Fibroblast of villous mesenchyme (primary cell): ENCODE measurements around the gene DSC1. TPM values are rescaled to one million over a fixed set of nuclear protein-coding genes. Genes with fewer than 3 reads are reported as not detected.

Experiments used
- DNase-seq: peaks from one replicate; pipeline ENCODE4 v3.0.0-alpha.2; 2010; ENCODE audit warnings: low read depth
- H3K4me3 ChIP-seq: 2 replicates; pipeline ENCODE4 v1.5.1; 2011; ENCODE audit warnings: low read depth, mild to moderate bottlenecking, low read length
- total RNA-seq: library from RNA; depleted of rRNA; stranded (reverse); fragments of >200 nt; gene quantifications from 2 replicates; pipeline ENCODE4 v1.2.3, GENCODE V29; 2012
- TF ChIP-seq, protein P1 (sequence below): IDR thresholded peaks from 2 replicates; pipeline ENCODE4 v1.5.1; 2012; ENCODE audit warnings: low read depth, mild to moderate bottlenecking, low read length; ENCODE audit not compliant: insufficient read depth

DSC1 gene, protein sequence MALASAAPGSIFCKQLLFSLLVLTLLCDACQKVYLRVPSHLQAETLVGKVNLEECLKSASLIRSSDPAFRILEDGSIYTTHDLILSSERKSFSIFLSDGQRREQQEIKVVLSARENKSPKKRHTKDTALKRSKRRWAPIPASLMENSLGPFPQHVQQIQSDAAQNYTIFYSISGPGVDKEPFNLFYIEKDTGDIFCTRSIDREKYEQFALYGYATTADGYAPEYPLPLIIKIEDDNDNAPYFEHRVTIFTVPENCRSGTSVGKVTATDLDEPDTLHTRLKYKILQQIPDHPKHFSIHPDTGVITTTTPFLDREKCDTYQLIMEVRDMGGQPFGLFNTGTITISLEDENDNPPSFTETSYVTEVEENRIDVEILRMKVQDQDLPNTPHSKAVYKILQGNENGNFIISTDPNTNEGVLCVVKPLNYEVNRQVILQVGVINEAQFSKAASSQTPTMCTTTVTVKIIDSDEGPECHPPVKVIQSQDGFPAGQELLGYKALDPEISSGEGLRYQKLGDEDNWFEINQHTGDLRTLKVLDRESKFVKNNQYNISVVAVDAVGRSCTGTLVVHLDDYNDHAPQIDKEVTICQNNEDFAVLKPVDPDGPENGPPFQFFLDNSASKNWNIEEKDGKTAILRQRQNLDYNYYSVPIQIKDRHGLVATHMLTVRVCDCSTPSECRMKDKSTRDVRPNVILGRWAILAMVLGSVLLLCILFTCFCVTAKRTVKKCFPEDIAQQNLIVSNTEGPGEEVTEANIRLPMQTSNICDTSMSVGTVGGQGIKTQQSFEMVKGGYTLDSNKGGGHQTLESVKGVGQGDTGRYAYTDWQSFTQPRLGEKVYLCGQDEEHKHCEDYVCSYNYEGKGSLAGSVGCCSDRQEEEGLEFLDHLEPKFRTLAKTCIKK
- total RNA-seq, result not detected in 2 replicates

DNA sequence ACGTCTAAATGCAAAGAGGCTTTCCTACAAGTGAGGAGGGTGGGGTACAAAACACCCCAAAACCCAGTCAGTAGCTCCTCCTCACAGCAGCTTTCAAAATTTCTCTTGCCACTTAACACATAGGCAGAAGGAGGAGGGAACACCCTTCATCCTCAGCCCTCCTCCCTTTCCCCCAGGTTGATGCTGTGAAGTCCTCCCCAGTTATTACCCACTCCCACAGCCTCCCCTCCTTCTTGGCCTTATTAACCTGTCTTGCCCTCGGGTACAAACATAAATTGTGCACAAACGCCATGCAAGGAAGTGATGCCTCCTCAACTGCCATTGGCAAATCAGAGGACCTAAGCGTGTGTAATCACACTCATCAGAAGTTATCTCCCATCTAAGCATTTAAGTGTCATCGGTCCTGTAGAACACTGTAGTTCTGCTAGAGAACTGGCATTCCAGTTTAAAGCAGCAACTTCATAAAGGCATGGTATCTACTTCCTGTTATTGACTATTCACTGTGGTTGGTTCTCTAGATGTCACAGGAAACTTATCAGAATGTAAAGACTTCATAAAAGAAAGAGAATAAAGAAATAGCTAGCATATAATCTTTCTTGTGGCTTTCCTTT, at the start of gene DSC1:
Gene DSC1 (minus strand): TSS at position 32 of the 611 bp plus-strand sequence. CDS start 262 bp downstream, outside the sequence.
- DNase-seq, result no peak
- TF ChIP-seq, protein P1, sequence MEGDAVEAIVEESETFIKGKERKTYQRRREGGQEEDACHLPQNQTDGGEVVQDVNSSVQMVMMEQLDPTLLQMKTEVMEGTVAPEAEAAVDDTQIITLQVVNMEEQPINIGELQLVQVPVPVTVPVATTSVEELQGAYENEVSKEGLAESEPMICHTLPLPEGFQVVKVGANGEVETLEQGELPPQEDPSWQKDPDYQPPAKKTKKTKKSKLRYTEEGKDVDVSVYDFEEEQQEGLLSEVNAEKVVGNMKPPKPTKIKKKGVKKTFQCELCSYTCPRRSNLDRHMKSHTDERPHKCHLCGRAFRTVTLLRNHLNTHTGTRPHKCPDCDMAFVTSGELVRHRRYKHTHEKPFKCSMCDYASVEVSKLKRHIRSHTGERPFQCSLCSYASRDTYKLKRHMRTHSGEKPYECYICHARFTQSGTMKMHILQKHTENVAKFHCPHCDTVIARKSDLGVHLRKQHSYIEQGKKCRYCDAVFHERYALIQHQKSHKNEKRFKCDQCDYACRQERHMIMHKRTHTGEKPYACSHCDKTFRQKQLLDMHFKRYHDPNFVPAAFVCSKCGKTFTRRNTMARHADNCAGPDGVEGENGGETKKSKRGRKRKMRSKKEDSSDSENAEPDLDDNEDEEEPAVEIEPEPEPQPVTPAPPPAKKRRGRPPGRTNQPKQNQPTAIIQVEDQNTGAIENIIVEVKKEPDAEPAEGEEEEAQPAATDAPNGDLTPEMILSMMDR, result no peak
- H3K4me3 ChIP-seq, result no peak within 1 kb of the TSS

DNA sequence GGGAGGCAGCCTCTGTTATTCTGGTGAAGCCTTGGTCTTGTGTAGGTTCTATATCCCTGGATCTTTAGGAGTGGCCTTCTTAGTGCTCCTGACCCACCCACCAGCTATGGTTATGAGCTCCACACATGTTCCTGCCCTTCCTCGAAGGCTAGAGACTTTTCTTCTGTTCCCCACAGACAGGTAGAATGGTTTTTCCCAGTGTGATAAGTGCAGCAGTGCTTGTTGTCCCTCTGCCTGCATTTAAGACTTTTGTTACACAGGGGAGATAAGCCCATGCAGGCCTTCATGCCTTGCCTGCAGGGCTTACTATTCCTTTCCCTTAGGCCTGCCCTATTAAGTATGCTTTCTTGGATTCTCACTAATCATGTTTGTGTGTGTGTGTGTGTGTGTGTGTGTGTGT, 48.4 kb upstream of the DSC1 start:
- DNase-seq, result no peak
- no peak overlapping the region for H3K4me3 ChIP-seq
- TF ChIP-seq, protein P1, result no peak

DNA sequence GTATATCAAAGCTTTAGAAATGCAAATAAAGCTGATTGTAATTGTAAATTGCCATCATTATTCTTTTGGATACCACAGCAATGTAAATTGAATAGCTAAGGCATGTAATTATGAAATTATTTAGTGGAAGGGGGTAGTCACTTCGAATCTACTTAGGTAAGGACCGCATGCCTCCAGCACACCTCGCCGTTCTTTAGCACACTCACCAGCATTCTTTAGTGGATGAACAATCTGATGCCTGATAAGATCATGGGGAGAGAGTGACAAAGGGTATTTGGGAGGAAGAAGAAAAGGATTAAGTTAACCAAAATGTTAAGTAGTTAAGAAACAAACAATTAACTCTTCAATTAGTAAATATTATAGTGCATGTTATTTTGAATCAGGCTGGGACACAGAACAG, 46.4 kb upstream of the DSC1 start:
- TF ChIP-seq, protein P1, result no peak
- no peak overlapping the region for H3K4me3 ChIP-seq
- DNase-seq, result no peak

DNA sequence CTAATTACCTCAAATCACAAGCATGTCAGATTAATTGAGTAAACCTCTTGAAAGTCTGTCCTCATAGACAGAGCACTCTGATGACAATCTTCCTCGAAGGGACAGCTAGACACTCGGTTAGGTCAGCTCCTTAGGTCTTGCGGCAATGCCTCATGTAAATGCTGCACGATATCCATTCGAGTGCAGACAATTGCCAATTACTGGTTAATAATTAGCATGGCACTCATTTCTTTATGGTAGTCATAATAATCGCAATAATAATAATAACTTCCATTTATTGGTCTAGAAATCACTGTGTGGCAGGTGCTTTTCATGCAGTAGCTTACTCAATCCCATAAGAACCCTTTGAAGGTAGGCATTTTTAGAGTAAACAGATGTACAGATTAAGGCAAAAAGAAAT, 44.7 kb upstream of the DSC1 start:
- TF ChIP-seq, protein P1, result no peak
- DNase-seq, result no peak
- H3K4me3 ChIP-seq, result no peak overlapping the region

DNA sequence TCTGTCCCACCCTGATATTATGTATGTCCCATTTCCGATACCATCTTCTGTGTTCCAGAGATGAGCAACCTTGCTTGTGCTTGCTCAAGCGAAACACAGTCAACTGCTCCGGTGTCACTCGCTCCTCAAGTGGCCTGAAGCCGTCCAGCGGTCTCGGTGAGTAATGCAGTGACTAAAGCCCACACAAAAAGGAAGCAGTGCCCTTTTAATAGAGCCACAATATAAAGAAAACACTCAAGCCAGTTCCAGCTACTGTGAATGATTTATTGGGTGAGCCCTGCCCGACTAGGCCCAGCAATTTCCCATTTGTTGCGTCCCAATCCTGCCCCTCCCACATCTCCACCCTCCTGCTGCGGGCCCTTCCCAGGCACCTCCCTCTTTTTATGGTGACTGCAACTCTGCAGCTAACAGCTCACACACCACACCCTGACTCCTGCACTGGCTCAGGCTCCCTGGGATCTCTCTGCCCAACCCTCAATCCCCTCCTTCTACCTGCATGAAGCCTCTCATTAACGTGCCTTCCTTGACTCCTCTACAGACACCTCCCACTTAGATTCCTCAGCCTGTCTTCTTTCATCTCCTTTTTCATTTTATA, 44.2 kb upstream of the DSC1 start:
- H3K4me3 ChIP-seq, result no peak overlapping the region
- TF ChIP-seq, protein P1, result no peak
- DNase-seq, result no peak

DNA sequence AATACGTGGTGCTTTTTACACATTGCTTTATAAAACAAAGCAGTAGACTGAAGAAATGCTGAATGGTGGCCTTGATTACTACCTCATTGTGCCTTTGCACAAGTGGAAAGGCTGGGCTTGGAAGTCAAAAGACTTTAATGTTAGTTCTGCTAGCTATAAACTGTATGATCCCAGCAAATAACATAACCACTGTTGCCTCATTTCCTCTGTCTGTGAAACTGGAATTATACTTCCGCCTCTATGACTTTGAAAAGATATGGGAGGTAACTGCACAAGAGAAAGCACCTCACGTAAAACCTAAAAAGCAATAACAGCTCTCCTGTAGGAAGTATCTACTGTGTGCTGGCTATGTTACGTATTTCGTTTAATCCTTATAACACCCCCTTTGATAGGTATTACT, 43.4 kb upstream of the DSC1 start:
- no peak for DNase-seq
- TF ChIP-seq, protein P1, result no peak
- no peak overlapping the region for H3K4me3 ChIP-seq
